Eye (tissue), 1 donor: Measurements from ENCODE around the gene AMFR.

Source experiments
- DNase-seq: peaks from one replicate; pipeline ENCODE4 v3.0.0-alpha.2; 2015

The AMFR gene

DNA sequence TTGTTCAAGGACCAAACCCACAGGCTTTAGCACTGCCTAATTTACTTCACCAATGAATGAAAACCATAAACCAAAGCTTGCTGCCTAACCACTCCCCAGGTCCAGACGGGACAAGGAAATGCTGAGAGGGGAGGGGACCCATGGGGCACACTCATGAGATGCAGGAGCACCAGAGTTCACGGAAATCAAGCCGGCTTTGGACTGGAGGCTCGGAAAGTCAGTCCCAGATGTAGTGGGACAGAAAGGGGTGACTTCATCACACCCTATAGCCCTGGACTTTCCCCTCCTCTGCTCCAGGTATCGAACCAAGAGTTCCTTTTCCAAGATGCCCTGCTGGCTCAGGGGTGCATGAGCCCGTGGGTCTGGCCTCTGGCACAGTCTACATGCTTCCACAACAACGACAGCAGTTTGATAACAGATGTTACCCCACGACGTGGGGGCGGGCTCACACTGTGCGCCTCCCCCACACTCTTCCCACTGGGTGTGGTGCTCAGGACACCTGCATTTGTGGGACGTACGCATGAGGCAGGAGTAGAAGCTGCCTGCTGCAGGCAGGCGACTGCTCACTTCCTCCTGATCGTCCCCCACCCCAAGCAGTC, 63.2 kb downstream of the AMFR start:
- DNase-seq: no peak

DNA sequence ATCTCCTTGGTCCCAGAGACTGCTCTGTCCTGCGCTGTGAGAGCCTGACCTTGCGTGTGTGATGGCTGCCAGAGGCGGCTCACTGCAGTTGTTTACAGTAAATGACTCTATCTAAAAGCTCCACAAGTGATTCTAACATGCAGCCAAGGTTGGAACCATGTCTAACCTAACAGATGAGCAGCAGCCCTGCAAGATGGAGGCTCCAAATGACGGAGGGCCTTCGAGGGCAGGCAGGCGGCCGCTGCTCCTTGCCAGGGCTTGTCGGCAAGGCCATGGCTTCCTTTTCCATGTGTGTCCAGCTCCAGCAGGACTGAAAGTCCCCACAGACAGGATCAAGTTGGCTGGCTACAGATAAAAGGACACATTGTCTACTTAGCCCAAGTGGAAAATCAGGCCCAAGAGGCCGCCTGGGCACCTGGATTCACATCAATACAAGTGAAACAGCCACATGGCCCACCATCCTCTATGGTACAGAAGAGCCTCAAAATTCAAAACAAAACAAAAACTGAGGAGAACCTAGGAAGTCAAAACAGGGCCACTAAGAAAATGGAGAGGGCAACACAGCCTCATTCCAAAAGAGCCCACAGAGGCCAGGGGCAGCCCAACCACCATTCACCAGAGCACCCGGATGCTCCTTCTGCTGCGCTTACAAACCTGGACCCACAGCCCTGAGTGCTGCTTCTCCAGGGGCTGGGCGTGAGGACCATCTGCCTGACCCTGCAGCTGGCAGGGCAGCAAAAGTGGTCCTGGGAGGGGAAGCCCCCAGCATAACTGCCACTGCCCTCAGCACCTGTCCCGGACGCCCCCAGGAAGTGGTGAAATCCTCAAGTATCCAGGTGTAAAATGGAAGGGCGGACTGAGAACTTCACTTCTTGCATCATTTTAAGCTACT, 65.0 kb downstream of the AMFR start:
- no peak for DNase-seq

DNA sequence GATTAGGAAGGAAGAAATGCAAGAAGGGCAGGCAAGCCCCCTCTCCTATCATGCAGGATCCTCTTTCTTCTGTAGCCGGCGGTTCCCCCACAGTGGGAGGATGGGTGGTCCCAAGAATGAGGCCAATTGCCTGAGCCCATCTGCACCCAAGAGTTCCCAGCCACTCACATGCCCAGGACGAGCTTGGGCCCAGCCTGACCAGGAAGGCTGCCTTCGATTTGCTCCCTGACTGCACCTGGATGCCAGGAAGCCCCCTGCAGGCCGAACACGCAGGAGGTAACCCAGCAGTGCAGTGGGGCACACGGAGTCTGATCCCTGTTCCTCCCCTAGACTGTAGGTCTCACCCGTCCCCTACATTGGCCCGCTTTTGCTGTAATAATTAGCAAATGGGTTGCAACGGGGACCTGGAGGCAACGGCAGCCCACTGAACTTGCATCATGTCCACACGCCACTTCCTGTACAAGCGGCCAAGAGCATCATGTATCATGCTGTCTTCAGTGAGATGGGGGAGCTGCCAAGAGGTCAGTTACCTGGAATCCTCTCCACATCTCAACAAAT, 67.5 kb downstream of the AMFR start:
- peak; percentile 28 for DNase-seq

DNA sequence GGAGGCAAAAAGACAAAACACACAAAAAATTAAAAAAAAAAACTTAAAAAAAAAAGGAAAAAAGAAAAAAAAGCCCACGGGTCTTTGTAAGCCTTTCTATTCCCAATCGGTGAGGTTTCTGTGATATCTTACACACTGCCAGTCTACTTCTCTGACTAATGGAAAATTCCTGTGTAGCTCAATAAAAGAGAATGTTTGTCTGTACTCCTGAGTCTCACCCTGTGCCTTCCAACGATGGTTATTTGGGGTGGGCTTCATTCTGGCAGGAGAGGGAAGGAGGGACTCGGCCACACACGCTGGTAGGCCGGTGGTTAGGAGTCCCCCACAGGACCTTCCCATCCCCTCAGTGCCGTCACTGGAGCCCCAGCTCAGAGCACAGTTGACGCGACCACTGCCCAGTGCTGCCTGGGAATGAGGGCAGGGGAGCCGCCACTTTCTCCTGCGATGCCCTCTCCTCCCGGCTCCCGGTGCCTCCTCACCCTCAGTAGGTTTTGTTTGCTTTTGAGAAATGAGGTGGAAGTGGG, 68.0 kb downstream of the AMFR start:
- peak; percentile 62 for DNase-seq

DNA sequence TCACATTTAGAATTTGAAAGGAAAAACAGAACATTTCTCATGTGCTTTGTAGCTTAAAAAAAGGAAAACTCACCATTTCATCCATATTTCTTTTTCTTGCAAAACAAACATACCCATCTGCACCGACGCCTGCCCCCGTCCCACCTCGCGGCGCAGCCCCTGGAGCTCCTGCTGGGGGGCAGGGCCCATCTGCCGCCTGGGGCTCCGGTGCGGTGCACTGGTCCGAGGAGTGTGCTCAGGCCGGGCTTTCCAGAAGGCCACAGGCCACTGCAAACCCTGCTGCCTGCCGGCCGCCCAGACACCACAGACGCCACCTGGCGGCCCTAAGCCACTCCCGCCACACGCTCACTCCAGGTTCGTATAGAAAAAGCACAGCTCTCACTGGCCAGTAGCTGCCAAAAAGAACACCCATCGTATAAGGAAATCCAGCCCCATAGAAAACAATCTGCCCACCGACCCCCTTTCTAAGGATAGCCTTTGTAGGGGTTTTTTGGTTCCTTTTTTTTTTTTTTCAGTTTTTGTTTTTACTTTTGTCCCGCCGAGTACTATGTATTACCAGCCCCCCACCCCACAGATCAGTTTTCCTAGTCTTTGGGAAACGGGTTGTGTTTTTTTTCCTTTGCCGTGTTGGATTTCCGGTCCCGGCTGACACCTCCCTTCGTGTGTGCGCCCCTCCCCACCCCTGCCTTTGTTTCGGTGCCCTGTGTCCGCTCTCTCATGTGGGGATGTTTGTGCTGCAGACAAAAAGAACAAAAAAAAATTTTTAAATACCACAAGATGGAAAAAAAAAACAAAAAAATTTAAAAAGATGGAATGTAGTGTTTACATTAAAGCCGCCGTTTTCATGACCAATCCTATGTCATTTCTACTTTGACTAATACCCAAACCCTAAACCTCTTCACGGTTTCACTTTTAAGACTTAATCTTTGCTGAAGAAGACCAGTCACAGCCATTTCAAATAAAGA, 68.8 kb downstream of the AMFR start:
- peak; percentile 91 for DNase-seq

DNA sequence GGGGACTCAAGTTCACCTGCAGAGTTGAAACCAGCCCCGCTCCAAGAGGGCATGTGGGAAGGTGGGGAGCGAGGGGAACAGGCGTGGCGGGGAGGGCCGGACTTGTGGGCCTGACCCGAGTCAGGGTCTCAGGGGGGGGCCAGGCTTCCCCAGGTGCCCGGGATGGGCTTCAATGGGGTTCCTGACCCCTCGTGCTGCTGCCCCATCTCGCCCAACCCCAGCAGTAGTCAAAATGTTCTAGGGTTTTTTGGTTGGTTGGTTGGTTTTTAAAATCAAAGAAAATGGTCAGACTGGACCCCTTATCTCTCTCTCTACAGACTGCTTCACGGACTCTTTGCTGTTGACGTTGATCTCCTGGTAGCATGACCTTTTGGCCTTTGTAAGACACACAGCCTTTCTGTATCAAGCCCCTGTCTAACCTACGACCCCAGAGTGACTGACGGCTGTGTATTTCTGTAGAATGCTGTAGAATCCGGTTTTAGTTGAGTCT, 69.5 kb downstream of the AMFR start:
- DNase-seq: no peak

DNA sequence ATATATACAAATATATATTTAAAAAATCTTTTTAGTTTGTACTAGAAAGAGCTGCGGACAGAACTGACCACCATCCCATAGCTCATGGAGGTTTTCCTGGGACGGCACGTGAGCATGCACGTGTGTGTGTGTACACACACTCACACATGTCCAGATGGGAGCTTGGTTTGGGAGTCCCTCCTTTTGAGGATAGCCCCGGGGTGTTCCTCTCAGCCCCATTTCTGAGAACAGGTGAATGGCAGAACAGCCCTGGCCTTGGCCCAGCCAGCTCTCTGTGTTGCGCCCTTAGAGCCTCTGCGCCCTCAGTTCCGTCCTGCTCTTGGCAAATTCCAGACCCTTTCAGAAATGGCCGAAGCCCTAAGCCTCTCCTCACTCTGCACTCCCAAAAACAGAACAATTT, 70.1 kb downstream of the AMFR start:
- DNase-seq: no peak

DNA sequence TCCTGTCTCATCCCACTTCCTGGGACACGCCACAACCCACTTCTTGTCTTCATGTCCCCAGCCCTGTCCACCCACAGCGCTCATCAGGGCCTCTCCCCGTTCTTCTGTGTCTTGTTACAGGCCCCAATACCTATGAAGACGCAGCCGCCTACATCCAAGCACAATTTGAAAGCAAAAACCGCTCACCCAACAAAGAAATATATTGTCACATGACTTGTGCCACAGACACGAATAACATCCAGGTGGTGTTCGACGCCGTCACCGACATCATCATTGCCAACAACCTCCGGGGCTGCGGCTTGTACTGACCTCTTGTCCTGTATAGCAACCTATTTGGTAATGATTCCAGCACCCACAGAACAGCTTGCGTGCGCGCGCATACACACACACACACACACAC, 70.6 kb downstream of the AMFR start:
- DNase-seq: no peak

DNA sequence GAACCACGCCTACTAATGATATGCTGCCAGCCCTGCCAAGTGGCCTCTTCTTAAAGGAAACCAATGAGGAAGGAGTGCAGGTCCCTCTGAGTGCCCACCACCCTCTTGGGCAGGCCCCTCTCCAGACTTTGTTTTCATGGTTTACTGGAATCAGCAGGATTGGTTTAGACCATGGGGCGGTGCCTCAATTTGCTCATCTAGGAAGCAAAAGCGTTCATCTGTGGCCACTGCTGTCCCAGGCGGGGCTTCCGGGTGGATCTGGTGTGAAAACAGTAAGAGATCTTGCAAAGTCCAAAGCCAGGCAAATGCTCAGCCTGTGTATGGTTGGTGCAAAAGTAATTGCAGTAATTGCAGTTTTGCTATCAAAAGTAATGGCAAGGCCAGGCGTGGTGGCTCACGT, 71.3 kb downstream of the AMFR start:
- no peak for DNase-seq

DNA sequence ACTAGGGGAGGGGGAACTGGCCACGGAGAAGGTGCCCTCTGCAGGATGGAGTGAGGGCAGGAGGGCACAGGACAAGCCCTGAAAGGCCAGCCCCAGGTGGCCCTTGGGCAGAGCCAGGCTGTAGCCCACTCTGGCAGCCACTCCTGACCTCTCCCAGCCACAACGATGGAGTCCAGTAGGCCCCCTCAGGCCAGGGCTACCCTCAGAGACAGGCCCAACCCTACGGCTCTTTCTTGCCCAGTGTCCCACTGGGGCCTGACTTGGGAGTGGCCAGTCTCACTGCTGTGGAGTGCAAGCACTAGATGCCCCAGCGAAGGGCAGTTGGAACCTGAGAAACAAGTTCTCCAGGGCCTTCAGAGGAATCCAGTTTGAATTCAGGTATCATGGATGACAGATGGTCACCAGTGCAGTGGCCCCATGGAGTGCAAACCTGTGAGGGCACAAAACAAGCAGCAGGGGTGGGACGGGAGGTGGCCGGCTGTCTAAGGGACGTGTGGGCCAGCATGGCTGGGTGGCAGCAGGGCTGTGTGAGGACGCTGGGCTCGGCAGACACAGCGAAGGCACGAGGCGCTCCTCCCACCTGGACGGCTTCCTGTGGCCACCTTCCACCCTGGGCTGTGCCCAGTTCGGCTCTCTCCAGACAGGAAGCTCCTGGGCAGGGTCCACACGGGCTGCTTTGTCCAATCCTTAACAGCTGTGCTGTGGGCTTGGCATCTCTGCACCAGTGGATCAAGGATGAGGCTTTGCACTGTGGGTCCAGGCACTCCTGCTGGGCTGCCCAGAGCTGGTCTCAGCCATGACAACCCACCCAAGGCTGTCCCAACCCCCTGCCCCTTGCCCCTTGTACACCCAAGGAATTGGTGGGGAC, 72.1 kb downstream of the AMFR start:
- no peak for DNase-seq

DNA sequence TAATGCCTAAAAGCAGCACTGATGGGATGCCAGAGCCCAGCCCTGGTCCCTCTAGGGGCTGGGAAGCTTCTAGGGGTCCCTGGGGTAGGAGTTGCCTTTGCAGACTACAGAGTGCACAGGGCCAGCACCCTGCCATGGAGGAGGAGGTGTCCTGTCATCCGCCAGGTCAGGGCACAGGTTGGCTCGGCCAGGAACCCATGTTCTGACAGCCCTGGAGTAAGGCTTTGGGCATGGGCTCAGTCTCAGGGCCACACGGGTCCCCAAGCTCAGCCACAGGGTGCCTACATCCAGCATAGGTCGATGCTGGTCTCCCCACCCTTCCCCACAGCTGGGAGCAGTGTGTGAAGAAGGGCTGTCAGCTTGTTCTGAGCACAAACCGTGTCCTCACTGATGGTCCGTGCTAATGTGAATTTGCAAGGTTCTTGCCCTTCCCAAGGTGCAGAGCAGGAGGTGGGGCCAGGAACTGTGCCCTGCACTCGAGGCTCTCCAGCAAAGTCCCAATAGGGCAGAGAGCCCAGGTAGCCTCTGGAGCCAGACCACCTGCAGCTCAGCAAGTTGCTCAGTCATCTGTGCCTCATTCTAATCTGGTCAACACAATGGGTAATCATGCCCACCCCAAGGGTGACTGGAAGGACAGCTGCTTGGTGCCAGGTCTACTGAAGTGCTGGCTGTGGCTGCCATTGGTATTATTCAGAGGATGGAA, 72.8 kb downstream of the AMFR start:
- DNase-seq: no peak

DNA sequence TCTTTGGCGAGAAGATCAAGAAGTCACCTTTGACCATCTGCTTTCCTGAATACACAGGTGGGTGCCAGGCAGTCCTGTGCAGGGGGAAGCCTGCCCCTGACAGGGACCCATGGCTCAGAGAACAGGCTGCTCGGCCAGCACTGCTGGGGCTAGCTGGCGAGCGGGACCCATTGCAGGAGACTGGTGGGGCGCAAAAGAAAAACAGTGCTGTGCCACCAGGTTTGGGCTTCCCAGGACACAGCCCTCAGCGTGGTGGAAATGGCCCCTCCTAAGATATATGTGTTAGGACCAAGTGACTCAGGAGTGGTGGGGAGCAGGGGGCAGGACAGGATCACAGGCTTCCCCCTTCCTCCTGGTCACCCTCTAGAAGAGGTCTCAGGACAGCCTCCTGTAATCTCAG, 73.9 kb downstream of the AMFR start:
- no peak for DNase-seq

DNA sequence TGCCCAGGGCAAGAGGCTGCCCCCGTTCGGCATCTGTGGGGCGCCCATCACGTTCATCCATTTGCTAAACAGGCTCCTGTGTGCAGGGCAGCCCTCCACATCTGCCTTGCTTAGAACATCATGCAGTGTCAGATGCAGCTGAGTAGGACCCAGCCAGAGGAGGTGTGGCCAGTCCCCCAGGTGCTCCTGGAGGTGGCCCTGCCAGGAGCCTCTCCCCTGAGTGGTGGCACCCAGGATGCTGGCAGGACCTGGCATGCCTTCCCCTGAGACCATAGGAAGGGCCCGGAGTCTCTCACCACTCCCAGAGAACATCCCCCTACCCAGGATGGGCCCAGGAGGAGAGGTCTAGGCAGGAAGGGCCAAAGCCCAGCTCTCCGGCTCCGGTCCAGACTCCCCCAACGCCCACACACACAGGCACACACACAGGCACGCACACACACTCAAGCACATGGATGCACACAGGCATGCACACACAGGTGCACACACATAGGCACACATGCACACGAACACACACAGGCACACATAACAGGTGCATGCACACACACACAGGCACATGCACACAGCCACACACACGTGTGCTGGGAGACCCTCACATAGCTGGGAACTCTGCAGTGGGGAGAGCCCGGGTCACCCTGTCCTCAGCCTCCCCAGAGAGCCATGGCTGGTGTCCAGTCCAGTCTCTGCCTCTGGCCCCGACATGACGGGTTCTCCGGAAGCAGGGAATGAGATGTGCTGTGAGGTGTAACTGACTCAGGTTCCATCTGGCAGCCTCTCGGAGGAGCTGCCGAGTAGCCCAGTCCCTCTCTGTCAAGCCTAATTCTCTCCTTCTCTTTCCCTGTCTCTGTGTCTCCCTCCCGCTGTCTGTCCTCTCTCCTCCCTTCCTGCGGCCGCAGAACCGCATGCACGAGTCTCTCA, 74.6 kb downstream of the AMFR start:
- no peak for DNase-seq

DNA sequence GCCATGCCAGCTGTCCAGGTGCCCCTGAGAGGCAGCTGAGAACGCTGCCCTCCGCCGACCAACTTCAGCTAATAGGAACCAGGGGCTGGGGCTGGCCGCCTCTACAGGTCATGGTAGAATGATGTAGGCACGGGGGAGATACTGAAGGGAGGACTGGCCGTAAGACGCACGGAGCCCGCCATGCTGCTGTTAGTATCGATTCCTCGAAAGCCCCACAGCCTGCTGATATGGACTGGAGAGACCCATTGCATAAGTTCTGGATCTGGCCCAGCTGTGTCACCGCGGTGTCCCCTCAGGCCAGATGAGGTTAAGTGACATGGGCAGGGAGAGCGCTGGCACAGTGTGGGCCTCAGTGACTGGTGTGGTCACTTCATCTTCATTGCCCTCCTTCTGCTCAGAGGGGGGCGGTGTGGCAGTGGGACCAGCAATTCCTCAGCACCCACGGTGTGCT, 75.6 kb downstream of the AMFR start:
- no peak for DNase-seq

DNA sequence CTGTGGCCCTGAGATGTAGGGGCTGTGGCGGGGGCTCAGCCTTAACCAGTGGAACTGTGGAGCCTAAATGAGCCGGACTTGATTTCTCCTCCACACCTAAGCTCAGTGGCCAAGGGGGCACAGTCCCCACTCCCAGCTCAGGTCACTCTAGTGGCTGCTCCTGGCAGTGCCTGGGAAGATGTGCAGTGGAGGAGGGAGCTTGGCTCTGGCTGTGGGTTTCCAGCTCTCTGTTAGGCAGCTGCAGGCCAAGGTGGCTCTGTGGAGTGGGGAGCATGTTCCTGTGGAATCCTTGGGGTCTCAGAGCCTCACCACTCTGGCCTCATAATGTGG, 76.3 kb downstream of the AMFR start:
- DNase-seq: no peak

DNA sequence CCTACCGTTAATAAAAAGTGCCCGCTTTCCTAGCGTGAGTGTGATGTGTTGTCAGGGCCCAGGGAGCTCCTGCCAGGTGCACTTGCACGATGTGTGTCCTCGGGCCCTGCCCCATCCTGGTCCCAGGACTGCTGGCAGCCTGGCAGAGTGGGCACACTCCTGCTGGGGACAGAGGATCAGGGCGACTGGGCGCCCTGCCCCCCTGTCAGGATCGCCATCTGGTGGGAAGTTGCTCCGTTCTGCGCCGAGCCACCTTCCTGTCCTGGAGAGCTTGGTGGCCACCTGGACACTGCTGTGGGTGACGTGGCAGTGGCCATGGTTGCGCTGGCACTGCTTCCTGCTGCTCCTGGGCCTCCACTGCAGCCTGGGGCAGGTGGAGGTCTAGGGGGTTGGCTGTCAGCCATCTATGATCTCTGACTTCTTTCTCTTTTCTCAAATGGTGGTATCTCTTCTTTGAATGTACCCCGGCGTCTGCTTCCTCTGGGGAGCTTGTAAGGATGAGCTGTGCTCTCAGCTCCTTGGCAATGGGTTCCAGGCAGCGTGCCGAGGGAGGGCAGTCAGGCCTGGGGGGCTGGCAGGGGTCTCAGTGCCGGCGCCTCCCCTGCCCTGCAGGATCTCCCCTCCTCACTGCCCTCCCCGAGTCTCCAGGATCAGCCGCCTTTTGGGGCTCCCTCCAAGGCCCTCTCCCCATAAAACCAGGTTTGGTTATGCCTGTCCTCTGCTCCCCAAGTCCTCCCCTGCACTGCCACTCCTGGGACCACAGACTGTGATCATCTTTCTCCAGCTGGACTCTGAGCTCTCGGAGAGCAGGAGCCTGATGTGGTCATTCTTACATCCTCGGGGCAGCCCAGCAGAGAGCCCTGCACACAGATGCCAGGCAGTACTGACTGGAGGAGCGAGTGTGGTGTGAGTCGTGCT, 76.9 kb downstream of the AMFR start:
- DNase-seq: no peak

DNA sequence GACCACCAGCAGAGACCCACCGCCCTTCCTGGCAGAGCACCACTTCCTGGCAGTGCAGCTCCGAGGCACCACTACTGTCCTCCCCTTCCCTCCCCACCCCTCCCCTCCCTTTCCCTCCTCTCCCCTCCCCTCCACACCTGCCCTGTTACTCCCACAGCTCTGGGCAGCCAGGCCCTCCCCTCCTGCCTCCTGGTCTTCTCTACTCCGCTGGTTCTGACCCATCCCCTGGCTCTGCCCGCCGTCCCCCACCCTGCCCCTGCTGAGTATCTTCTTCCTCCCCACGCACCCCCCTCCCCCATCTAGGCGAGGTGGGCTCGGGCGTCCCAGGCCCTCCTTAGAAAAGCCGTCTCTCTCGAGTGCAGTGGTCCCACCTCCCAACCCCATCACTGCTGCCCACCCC, 77.7 kb downstream of the AMFR start:
- no peak for DNase-seq

DNA sequence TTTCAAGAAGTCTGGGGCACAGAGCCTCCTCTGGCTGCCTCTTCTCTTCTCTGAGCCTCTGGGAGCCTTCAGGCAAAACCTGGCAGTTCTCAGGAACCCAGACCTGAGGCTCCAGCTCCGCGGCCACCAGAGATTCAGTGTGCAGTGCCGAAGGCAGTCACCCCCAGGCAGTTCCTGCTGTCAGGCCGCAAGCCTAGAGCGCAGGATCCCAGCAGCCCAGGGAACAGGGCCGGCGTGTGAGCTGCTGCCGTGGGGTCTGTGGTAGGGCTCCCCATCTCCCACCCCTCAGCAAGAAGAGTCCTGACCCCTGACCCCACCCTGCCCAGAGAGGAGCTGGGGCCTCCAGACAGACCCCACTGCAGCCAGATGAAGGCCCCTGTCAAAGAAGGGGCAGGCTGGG, 78.2 kb downstream of the AMFR start:
- no peak for DNase-seq
